ENCODE data around the gene AMOTL1.

- TF ChIP-seq POLR2AphosphoS5 (IDR thresholded peaks at IDR 0.05; ENCODE audit: borderline replicate concordance, low read depth, low read length) (no peak), EZH2 (IDR thresholded peaks at IDR 0.05) (no peak), FOXP2 (optimal IDR thresholded peaks at IDR 0.05; ENCODE audit: control extremely low read depth, extremely low read length, insufficient read depth) (no peak)
Measured at GRCh38 chr11:94924171-94924572, 156.0 kb downstream of the AMOTL1 start.

Data from SK-N-MC (cell line).